Measurements from ENCODE around the gene MOCS2. TPM values are rescaled to one million over a fixed set of nuclear protein-coding genes. Genes with fewer than 3 reads are reported as not detected.

The MOCS2 gene
- total and polyA plus RNA-seq, 10 of the 15 experiments (the other 5 are each of a cell fraction or from before 2014, with no cell fraction given) = 11.0 to 27.4 (median 22.5) TPM

- TF ChIP-seq WRNIP1 (IDR thresholded peaks at IDR 0.05; ENCODE audit: borderline replicate concordance, low read depth, low read length) = no peak
- TF ChIP-seq, protein P1, sequence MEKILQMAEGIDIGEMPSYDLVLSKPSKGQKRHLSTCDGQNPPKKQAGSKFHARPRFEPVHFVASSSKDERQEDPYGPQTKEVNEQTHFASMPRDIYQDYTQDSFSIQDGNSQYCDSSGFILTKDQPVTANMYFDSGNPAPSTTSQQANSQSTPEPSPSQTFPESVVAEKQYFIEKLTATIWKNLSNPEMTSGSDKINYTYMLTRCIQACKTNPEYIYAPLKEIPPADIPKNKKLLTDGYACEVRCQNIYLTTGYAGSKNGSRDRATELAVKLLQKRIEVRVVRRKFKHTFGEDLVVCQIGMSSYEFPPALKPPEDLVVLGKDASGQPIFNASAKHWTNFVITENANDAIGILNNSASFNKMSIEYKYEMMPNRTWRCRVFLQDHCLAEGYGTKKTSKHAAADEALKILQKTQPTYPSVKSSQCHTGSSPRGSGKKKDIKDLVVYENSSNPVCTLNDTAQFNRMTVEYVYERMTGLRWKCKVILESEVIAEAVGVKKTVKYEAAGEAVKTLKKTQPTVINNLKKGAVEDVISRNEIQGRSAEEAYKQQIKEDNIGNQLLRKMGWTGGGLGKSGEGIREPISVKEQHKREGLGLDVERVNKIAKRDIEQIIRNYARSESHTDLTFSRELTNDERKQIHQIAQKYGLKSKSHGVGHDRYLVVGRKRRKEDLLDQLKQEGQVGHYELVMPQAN (conservative IDR thresholded peaks at IDR 0.05) = no peak
- TF ChIP-seq GATAD2B (conservative IDR thresholded peaks at IDR 0.05; ENCODE audit: low read depth) = no peak
- TF ChIP-seq E2F8 (IDR thresholded peaks at IDR 0.05; ENCODE audit: low read depth, partially characterized antibody) = no peak
- TF ChIP-seq FOXM1 (IDR thresholded peaks at IDR 0.05; ENCODE audit: low read depth, low read length) = no peak
- no peak for TF ChIP-seq KLF5 (IDR thresholded peaks at IDR 0.05; ENCODE audit: partially characterized antibody)
- no peak for TF ChIP-seq STAT3 (IDR thresholded peaks at IDR 0.05; ENCODE audit: low read depth, low read length)
- TF ChIP-seq CREM (IDR thresholded peaks at IDR 0.05; ENCODE audit: low read depth) = no peak
- no peak for TF ChIP-seq TCF7 (IDR thresholded peaks at IDR 0.05; ENCODE audit: borderline replicate concordance)
- TF ChIP-seq, protein P2, sequence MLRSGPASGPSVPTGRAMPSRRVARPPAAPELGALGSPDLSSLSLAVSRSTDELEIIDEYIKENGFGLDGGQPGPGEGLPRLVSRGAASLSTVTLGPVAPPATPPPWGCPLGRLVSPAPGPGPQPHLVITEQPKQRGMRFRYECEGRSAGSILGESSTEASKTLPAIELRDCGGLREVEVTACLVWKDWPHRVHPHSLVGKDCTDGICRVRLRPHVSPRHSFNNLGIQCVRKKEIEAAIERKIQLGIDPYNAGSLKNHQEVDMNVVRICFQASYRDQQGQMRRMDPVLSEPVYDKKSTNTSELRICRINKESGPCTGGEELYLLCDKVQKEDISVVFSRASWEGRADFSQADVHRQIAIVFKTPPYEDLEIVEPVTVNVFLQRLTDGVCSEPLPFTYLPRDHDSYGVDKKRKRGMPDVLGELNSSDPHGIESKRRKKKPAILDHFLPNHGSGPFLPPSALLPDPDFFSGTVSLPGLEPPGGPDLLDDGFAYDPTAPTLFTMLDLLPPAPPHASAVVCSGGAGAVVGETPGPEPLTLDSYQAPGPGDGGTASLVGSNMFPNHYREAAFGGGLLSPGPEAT (IDR thresholded peaks at IDR 0.05; ENCODE audit: low read depth) = no peak
- no peak for TF ChIP-seq BMI1 (IDR thresholded peaks at IDR 0.05; ENCODE audit: borderline replicate concordance)
- no peak for TF ChIP-seq HDAC6 (IDR thresholded peaks at IDR 0.05; ENCODE audit: unreplicated experiment)
- no peak for TF ChIP-seq LARP7 (IDR thresholded peaks at IDR 0.05)
- TF ChIP-seq SMAD1 (IDR thresholded peaks at IDR 0.05; ENCODE audit: low read depth, partially characterized antibody) = no peak
- TF ChIP-seq YY1 (IDR thresholded peaks at IDR 0.05; ENCODE audit: low read depth, low read length) = no peak
- TF ChIP-seq NR2C2 (IDR thresholded peaks at IDR 0.05; ENCODE audit: borderline replicate concordance, control insufficient read depth, insufficient read length, low read depth) = no peak
- TF ChIP-seq BCL11A (IDR thresholded peaks at IDR 0.05; ENCODE audit: low read depth, low read length) = no peak
- SMC1A ChIA-PET (ENCODE audit: uncharacterized antibody, unreplicated experiment) = interaction anchor here (1.0 to 1.4 kb wide), 3 partner anchors 12 to 152 kb away, joined by 3 to 5 read pairs (median 4); no protein-coding TSS in a partner anchor
- H3K79me2 ChIP-seq (ENCODE audit: control insufficient read depth, insufficient read depth, low read length) = no peaks in the 10 kb centered on the region
- POLR2A ChIA-PET = interaction anchor here (0.6 to 1.2 kb wide), 2 partner anchors 9 to 63 kb away, joined by 3 to 4 read pairs; partner anchors contain the start of gene MOCS2
- intact Hi-C loops (cut with micrococcal nuclease; ENCODE audit: unreplicated experiment) (no loop called here), in situ Hi-C loops (cut with MboI) (no loop called here)
- H3K27ac ChIP-seq (ENCODE audit: control insufficient read depth, insufficient read depth) = no peak overlapping the region
- H3K9ac ChIP-seq (ENCODE audit: control insufficient read depth, insufficient read depth, low read length) = no peak overlapping the region
- DNase-seq (ENCODE audit: low read depth, low spot score) (no peak), ATAC-seq (no peak), FAIRE-seq (no peak)
- BruUV-seq (replicated peaks) = no TSS peak
- no peak overlapping the region for H2AFZ ChIP-seq (ENCODE audit: control insufficient read depth, low read depth, low read length)
- no peak overlapping the region for H3K4me3 ChIP-seq
- H3K36me3 ChIP-seq (ENCODE audit: control insufficient read depth in 2 of 2, insufficient read depth in 2 of 2, low read length in 1 of 2) = peaks cover 0 to 11% of the 10 kb centered on the region in 2 experiments; a peak in 1 of 4 replicates
- RAD21 ChIA-PET (ENCODE audit: unreplicated experiment) = interaction anchor here (1.4 kb wide), 1 partner anchor 153 kb away, joined by 3 read pairs; no protein-coding TSS in a partner anchor
- WGBS (ENCODE audit: insufficient coverage, insufficient replicate concordance, low lambda C conversion rate, missing lambda C conversion rate) = 95% methylated on average over 2 of the region's 2 CpGs
- no peaks in the 10 kb centered on the region for H3K4me1 ChIP-seq (ENCODE audit: control insufficient read depth, insufficient read depth, low read length)
- no peaks in the 10 kb centered on the region for H3K9me3 ChIP-seq (replicated peaks; ENCODE audit: control insufficient read depth, insufficient read depth, low read length)
- no peaks in the 10 kb centered on the region for H4K20me1 ChIP-seq (ENCODE audit: control insufficient read depth, insufficient read depth)
- no peaks in the 10 kb centered on the region for H3K27me3 ChIP-seq (replicated peaks in 1 of 2; ENCODE audit: control insufficient read depth in 2 of 2, insufficient read depth in 2 of 2, low read length in 1 of 2)
- no peak overlapping the region for H3K4me2 ChIP-seq (ENCODE audit: control insufficient read depth, insufficient read depth)
- CTCF ChIA-PET = interaction anchor here (0.7 to 7.3 kb wide), 3 partner anchors 12 to 1143 kb away, joined by 3 to 127 read pairs (median 3); no protein-coding TSS in a partner anchor
These were observed 9.0 kb downstream of the MOCS2 start for GRCh38 chr5:53100606-53101005.
